ENCODE measurements around the gene DLG2.

DLG2 gene

GRCh38 chr11:83864412-83865057, 1762.6 kb downstream of the DLG2 start:
- no peak for DNase-seq (ENCODE audit: low read depth)
- H3K4me3 ChIP-seq (replicated peaks; ENCODE audit: low read depth, low read length) = no peak overlapping the region
- TF ChIP-seq CTCF (IDR thresholded peaks at IDR 0.05; ENCODE audit: low read length, missing control alignments) = no peak

- TF ChIP-seq CTCF (IDR thresholded peaks at IDR 0.05; ENCODE audit: low read length, missing control alignments) = no peak
- no peak for DNase-seq (ENCODE audit: low read depth)
- no peak overlapping the region for H3K4me3 ChIP-seq (replicated peaks; ENCODE audit: low read depth, low read length)
Observed at GRCh38 chr11:83863272-83863671, 1763.9 kb downstream of the DLG2 start.

GRCh38 chr11:83862691-83863090, 1764.5 kb downstream of the DLG2 start:
- TF ChIP-seq CTCF (IDR thresholded peaks at IDR 0.05; ENCODE audit: low read length, missing control alignments) = no peak
- DNase-seq (ENCODE audit: low read depth) = no peak
- no peak overlapping the region for H3K4me3 ChIP-seq (replicated peaks; ENCODE audit: low read depth, low read length)

GRCh38 chr11:83862033-83862432, 1765.1 kb downstream of the DLG2 start:
- H3K4me3 ChIP-seq (replicated peaks; ENCODE audit: low read depth, low read length) = no peak overlapping the region
- TF ChIP-seq CTCF (IDR thresholded peaks at IDR 0.05; ENCODE audit: low read length, missing control alignments) = no peak
- no peak for DNase-seq (ENCODE audit: low read depth)

- DNase-seq (ENCODE audit: low read depth) = no peak
- TF ChIP-seq CTCF (IDR thresholded peaks at IDR 0.05; ENCODE audit: low read length, missing control alignments) = no peak
- no peak overlapping the region for H3K4me3 ChIP-seq (replicated peaks; ENCODE audit: low read depth, low read length)
Observed at GRCh38 chr11:83858694-83859093, 1768.5 kb downstream of the DLG2 start.

- no peak overlapping the region for H3K4me3 ChIP-seq (replicated peaks; ENCODE audit: low read depth, low read length)
- TF ChIP-seq CTCF (IDR thresholded peaks at IDR 0.05; ENCODE audit: low read length, missing control alignments) = no peak
- no peak for DNase-seq (ENCODE audit: low read depth)
Observed at GRCh38 chr11:83855237-83855636, 1771.9 kb downstream of the DLG2 start.

- no peak for DNase-seq (ENCODE audit: low read depth)
- H3K4me3 ChIP-seq (replicated peaks; ENCODE audit: low read depth, low read length) = no peak overlapping the region
- TF ChIP-seq CTCF (IDR thresholded peaks at IDR 0.05; ENCODE audit: low read length, missing control alignments) = no peak
Observed at GRCh38 chr11:83852775-83853442, 1774.2 kb downstream of the DLG2 start.
